ENCODE results near the gene CRYBB1. TPM values are rescaled to one million over a fixed set of nuclear protein-coding genes. Genes with fewer than 3 reads are reported as not detected.

The CRYBB1 gene
- total and polyA plus RNA-seq, 2 donors (not counting 3 experiments of a cell fraction or from before 2014, with no cell fraction given): not detected

- no peak overlapping the region for H3K4me3 ChIP-seq (replicated peaks in 1 of 3; ENCODE audit: insufficient read depth in 1 of 3, low read depth in 1 of 3, low read length in 3 of 3)
- H3K9me1 ChIP-seq (replicated peaks; ENCODE audit: control insufficient read depth, extremely low read depth, insufficient read depth, low read length): no peaks in the 10 kb centered on the region
- no peaks in the 10 kb centered on the region for H4K20me1 ChIP-seq (replicated peaks; ENCODE audit: control insufficient read depth, extremely low read depth, insufficient read depth, low read length)
- dilution Hi-C loops (cut with MboI; ENCODE audit: extremely low pct_ligation_motif_present, low sequenced_read_pairs): no loop called here
- no peaks in the 10 kb centered on the region for H3K36me3 ChIP-seq (ENCODE audit: control insufficient read depth in 2 of 2, extremely low read depth in 1 of 2, insufficient read depth in 2 of 2, low read length in 2 of 2)
- no peaks in the 10 kb centered on the region for H3K79me2 ChIP-seq (ENCODE audit: control insufficient read depth, insufficient read depth, low read length)
- intact Hi-C loops (cut with micrococcal nuclease): no loop called here
- H3K27me3 ChIP-seq (ENCODE audit: control insufficient read depth in 2 of 2, insufficient read depth in 2 of 2, low read length in 2 of 2): peaks cover 4 to 17% of the 10 kb centered on the region in 2 experiments
- no peaks in the 10 kb centered on the region for H3K4me1 ChIP-seq (ENCODE audit: control insufficient read depth, extremely low read depth, insufficient read depth, low read length)
- CTCF ChIA-PET: no interaction called here
- no peak for TF ChIP-seq JUN (IDR thresholded peaks at IDR 0.05; ENCODE audit: borderline replicate concordance, insufficient read depth, insufficient read length, low read depth)
- no peak for TF ChIP-seq POLR2A (IDR thresholded peaks at IDR 0.05; ENCODE audit: low read depth, low read length)
- TF ChIP-seq POLR2AphosphoS5 (IDR thresholded peaks at IDR 0.05; ENCODE audit: insufficient read depth, low read depth, low read length): no peak
- TF ChIP-seq CTCF (IDR thresholded peaks at IDR 0.05; ENCODE audit: extremely low read depth in 1 of 2, insufficient read depth in 1 of 2, low read depth in 1 of 2, low read length in 2 of 2): no peak
- FAIRE-seq (no peak), DNase-seq (ENCODE audit: low read depth, low spot score) (no peak)
- H3K4me2 ChIP-seq (ENCODE audit: insufficient read depth, low read length): no peak overlapping the region
- POLR2A ChIA-PET: no interaction called here
- H2AFZ ChIP-seq (ENCODE audit: low read depth, low read length): no peak overlapping the region
- no peaks in the 10 kb centered on the region for H3K9me3 ChIP-seq (replicated peaks; ENCODE audit: control insufficient read depth, insufficient read depth, low read length)
- H3K9ac ChIP-seq (replicated peaks; ENCODE audit: extremely low read depth, insufficient read depth, low read length): no peak overlapping the region
- BruUV-seq (replicated peaks): no TSS peak
- H3K27ac ChIP-seq (ENCODE audit: insufficient read depth, low read depth, low read length): no peak overlapping the region
Measured at GRCh38 chr22:26612652-26613051, 5.2 kb downstream of the CRYBB1 start.

- H3K4me3 ChIP-seq (replicated peaks in 1 of 3; ENCODE audit: insufficient read depth in 1 of 3, low read depth in 1 of 3, low read length in 3 of 3): no peak overlapping the region
- no peak overlapping the region for H3K27ac ChIP-seq (ENCODE audit: insufficient read depth, low read depth, low read length)
- FAIRE-seq: no peak
- intact Hi-C loops (cut with micrococcal nuclease): no loop called here
- no peaks in the 10 kb centered on the region for H3K79me2 ChIP-seq (ENCODE audit: control insufficient read depth, insufficient read depth, low read length)
- H2AFZ ChIP-seq (ENCODE audit: low read depth, low read length): no peak overlapping the region
- no peaks in the 10 kb centered on the region for H3K4me1 ChIP-seq (ENCODE audit: control insufficient read depth, extremely low read depth, insufficient read depth, low read length)
- TF ChIP-seq CTCF (IDR thresholded peaks at IDR 0.05; ENCODE audit: extremely low read depth in 1 of 2, insufficient read depth in 1 of 2, low read depth in 1 of 2, low read length in 2 of 2) (no peak), MYC (IDR thresholded peaks at IDR 0.05; ENCODE audit: low read depth, low read length) (no peak), EZH2 (IDR thresholded peaks at IDR 0.05; ENCODE audit: borderline replicate concordance, low read depth, low read length, severe bottlenecking) (no peak), MAX (IDR thresholded peaks at IDR 0.05; ENCODE audit: insufficient read depth, insufficient read length) (no peak), FOS (IDR thresholded peaks at IDR 0.05; ENCODE audit: borderline replicate concordance, insufficient read depth, low read length) (no peak), JUN (IDR thresholded peaks at IDR 0.05; ENCODE audit: borderline replicate concordance, insufficient read depth, insufficient read length, low read depth) (no peak), POLR2AphosphoS5 (IDR thresholded peaks at IDR 0.05; ENCODE audit: insufficient read depth, low read depth, low read length) (no peak), GATA2 (IDR thresholded peaks at IDR 0.05; ENCODE audit: insufficient read depth, insufficient read length, low read depth, low read length) (no peak), POLR2A (IDR thresholded peaks at IDR 0.05; ENCODE audit: low read depth, low read length) (no peak)
- dilution Hi-C loops (cut with MboI; ENCODE audit: extremely low pct_ligation_motif_present, low sequenced_read_pairs): no loop called here
- CTCF ChIA-PET: no interaction called here
- DNase-seq (ENCODE audit: low read depth, low spot score): no peak
- no peaks in the 10 kb centered on the region for H3K9me1 ChIP-seq (replicated peaks; ENCODE audit: control insufficient read depth, extremely low read depth, insufficient read depth, low read length)
- peaks cover 6 to 15% of the 10 kb centered on the region in 2 experiments for H3K27me3 ChIP-seq (ENCODE audit: control insufficient read depth in 2 of 2, insufficient read depth in 2 of 2, low read length in 2 of 2)
- no peaks in the 10 kb centered on the region for H3K9me3 ChIP-seq (replicated peaks; ENCODE audit: control insufficient read depth, insufficient read depth, low read length)
- no TSS peak for BruUV-seq (replicated peaks)
- no peaks in the 10 kb centered on the region for H4K20me1 ChIP-seq (replicated peaks; ENCODE audit: control insufficient read depth, extremely low read depth, insufficient read depth, low read length)
- no peak overlapping the region for H3K4me2 ChIP-seq (ENCODE audit: insufficient read depth, low read length)
- H3K9ac ChIP-seq (replicated peaks; ENCODE audit: extremely low read depth, insufficient read depth, low read length): no peak overlapping the region
- H3K36me3 ChIP-seq (ENCODE audit: control insufficient read depth in 2 of 2, extremely low read depth in 1 of 2, insufficient read depth in 2 of 2, low read length in 2 of 2): no peaks in the 10 kb centered on the region
- POLR2A ChIA-PET: no interaction called here
Measured at GRCh38 chr22:26610996-26611395, 6.8 kb downstream of the CRYBB1 start.

Data from endothelial cell of umbilical vein (primary cell).